ENCODE data around the gene EVI5. TPM values are rescaled to one million over a fixed set of nuclear protein-coding genes. Genes with fewer than 3 reads are reported as not detected.

The EVI5 gene
- total RNA-seq, 2 donors from 2014 or later = 45.9 to 48.6 TPM

DNA sequence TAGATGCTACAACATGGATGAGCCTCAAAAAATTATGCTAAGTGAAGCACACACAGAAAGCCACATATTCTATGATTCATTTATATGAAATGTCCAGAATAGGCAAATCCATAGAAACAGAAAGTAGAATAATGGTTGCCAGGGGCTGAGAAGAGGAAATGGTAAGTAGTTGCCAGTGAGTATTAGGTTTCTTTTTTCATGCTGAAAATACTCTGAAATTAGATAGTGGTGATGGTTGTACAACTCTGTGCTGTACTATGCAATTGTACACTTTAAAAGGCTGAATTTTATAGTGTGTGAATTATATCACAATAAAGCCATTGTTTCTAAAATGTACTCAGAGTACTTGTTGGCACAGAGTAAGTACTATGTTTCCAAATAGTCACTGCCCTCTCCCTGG, 282.7 kb downstream of the EVI5 start:
- TF ChIP-seq, protein P1, sequence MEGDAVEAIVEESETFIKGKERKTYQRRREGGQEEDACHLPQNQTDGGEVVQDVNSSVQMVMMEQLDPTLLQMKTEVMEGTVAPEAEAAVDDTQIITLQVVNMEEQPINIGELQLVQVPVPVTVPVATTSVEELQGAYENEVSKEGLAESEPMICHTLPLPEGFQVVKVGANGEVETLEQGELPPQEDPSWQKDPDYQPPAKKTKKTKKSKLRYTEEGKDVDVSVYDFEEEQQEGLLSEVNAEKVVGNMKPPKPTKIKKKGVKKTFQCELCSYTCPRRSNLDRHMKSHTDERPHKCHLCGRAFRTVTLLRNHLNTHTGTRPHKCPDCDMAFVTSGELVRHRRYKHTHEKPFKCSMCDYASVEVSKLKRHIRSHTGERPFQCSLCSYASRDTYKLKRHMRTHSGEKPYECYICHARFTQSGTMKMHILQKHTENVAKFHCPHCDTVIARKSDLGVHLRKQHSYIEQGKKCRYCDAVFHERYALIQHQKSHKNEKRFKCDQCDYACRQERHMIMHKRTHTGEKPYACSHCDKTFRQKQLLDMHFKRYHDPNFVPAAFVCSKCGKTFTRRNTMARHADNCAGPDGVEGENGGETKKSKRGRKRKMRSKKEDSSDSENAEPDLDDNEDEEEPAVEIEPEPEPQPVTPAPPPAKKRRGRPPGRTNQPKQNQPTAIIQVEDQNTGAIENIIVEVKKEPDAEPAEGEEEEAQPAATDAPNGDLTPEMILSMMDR (IDR thresholded peaks at IDR 0.05) = no peak
- H3K27me3 ChIP-seq (replicated peaks; ENCODE audit: insufficient read depth) = no peaks in the 10 kb centered on the region
- H3K9me3 ChIP-seq = no peaks in the 10 kb centered on the region
- no peak for ATAC-seq (ENCODE audit: insufficient number of reproducible peaks, low FRiP score, low read depth)
- H3K4me3 ChIP-seq = no peak overlapping the region
- no peaks in the 10 kb centered on the region for H3K4me1 ChIP-seq (ENCODE audit: control insufficient read depth in 1 of 2, low read depth in 2 of 2)
- H3K36me3 ChIP-seq = no peaks in the 10 kb centered on the region
- no peak for DNase-seq (ENCODE audit: low spot score)
- H3K27ac ChIP-seq = no peak overlapping the region

DNA sequence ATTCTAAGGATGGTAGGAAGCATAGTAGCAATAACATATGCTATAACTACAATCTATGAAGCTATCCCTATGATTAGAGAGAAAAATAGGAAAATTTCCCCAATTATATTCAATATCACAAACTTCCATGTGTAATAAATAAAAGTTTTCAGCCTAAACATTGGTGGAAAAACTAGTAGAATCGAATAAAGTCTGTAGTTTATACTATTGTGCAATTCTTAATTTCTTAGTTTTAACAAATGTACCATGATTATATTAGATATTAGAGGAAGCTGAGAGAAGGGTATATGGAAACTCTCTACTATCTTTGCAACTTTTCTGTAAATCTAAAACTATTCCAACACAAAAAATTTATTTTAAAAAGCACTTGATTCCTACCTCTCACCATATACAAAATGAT, 284.4 kb downstream of the EVI5 start:
- H3K27me3 ChIP-seq (replicated peaks; ENCODE audit: insufficient read depth) = no peaks in the 10 kb centered on the region
- H3K4me3 ChIP-seq = no peak overlapping the region
- H3K36me3 ChIP-seq = no peaks in the 10 kb centered on the region
- no peaks in the 10 kb centered on the region for H3K9me3 ChIP-seq
- H3K4me1 ChIP-seq (ENCODE audit: control insufficient read depth in 1 of 2, low read depth in 2 of 2) = no peaks in the 10 kb centered on the region
- no peak overlapping the region for H3K27ac ChIP-seq
- ATAC-seq (ENCODE audit: insufficient number of reproducible peaks, low FRiP score, low read depth) (no peak), DNase-seq (ENCODE audit: low spot score) (no peak)
- TF ChIP-seq, protein P1 (IDR thresholded peaks at IDR 0.05) = no peak

DNA sequence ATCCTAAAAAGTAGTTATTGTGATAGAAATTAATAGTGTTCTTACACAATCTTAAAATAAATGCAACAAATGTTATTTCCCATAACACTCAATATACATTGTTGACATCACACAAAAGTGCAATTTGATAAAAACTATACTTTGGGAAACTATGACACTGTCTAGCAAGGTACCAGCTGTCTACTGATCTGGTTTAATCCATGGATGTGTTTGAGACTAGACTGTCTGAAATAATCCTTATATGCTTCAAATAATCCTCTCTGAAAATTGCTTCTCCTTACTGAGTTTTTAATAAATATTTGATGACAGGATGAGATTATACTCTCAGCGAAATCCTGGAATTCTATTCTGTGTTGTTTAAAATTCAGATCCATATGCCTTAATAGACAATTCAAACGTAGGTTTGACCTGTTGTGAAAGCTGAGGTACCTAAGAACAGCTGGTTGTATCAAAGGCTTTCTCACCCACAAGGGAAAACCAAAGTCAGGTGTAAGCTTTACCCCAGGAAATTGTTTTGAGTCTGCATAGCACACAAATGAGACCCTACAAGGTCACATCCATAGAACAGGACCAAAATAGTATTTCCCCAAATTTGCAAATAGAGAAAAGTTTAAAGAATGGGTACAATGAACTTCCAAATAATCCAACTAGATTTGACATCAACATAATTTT, 289.4 kb downstream of the EVI5 start:
- DNase-seq (ENCODE audit: low spot score) (no peak), ATAC-seq (ENCODE audit: insufficient number of reproducible peaks, low FRiP score, low read depth) (no peak)
- TF ChIP-seq, protein P1 (IDR thresholded peaks at IDR 0.05) = no peak
- no peak overlapping the region for H3K4me3 ChIP-seq
- no peaks in the 10 kb centered on the region for H3K27me3 ChIP-seq (replicated peaks; ENCODE audit: insufficient read depth)
- no peaks in the 10 kb centered on the region for H3K9me3 ChIP-seq
- H3K36me3 ChIP-seq = no peaks in the 10 kb centered on the region
- no peak overlapping the region for H3K27ac ChIP-seq
- H3K4me1 ChIP-seq (ENCODE audit: control insufficient read depth in 1 of 2, low read depth in 2 of 2) = no peaks in the 10 kb centered on the region

DNA sequence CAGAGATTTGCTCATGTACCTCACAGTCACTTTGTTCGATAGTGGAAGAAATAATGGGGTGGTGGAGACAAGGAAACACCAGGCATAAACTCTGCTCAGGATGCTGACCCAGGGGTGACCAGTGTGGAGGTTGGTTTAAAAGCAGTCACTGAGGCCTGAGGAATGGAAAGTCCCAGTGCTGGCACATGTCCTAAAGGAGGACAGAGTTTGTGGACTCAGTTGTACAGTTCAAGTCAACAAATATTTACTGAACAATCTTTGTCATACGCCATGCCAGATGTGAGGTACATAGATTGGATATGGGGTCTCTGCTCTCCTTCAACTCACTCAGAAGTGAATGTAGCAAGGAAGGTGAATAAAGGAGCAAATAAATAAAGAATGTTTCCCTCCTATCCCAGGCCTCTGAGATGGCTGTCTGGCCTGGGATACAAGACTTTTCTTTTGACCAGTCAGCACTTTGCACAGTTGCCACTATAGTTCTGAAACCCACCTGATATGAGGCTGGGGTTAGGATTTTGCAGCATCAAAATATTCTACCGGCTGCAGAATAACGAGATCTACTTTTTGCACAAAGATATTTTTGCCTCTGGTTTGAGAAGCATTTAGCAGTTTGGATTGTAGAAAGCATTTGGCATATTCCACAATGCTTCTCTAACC, 290.3 kb downstream of the EVI5 start:
- ATAC-seq (ENCODE audit: insufficient number of reproducible peaks, low FRiP score, low read depth) (no peak), DNase-seq (ENCODE audit: low spot score) (no peak)
- no peaks in the 10 kb centered on the region for H3K27me3 ChIP-seq (replicated peaks; ENCODE audit: insufficient read depth)
- TF ChIP-seq, protein P1 (IDR thresholded peaks at IDR 0.05) = no peak
- no peaks in the 10 kb centered on the region for H3K9me3 ChIP-seq
- H3K27ac ChIP-seq = no peak overlapping the region
- H3K4me3 ChIP-seq = no peak overlapping the region
- no peaks in the 10 kb centered on the region for H3K4me1 ChIP-seq (ENCODE audit: control insufficient read depth in 1 of 2, low read depth in 2 of 2)
- H3K36me3 ChIP-seq = no peaks in the 10 kb centered on the region

DNA sequence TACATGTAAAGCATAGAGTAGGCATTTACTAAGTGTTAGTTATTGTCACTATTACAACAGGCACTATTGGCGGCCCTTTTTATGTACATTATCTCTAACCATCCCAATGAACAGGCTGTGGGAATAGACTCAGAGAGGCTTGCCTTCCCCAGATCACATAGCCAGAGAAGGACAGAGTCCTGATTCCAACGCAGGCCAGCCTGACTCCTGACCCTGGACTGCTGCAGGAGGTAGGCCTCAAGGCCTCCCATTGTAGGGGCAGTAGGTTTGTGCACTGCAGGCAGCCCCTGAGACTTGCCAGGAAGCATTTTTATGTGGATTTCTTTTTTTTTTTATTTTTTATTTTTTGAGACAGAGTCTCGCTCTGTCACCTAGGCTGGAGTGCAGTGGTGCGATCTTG, 291.8 kb downstream of the EVI5 start:
- Histone ChIP-seq H3K4me3 (no peak overlapping the region), H3K27me3 (replicated peaks; ENCODE audit: insufficient read depth) (no peaks in the 10 kb centered on the region), H3K36me3 (no peaks in the 10 kb centered on the region), H3K9me3 (no peaks in the 10 kb centered on the region), H3K27ac (no peak overlapping the region), H3K4me1 (ENCODE audit: control insufficient read depth in 1 of 2, low read depth in 2 of 2) (no peaks in the 10 kb centered on the region)
- ATAC-seq (ENCODE audit: insufficient number of reproducible peaks, low FRiP score, low read depth) (no peak), DNase-seq (ENCODE audit: low spot score) (no peak)
- TF ChIP-seq, protein P1 (IDR thresholded peaks at IDR 0.05) = no peak
